Fibroblast of skin of left biceps (primary cell): ENCODE results near the gene RNF180.
"Not testable (repeated sequence)": the region's sequence is repeated elsewhere in the genome, so short reads cannot be mapped to it uniquely, and the experiment has no call there.

Experiments
- DNase-seq, 2 experiments: peaks; one replicate each; pipeline ENCODE4 v3.0.0-alpha.2; 2013; ENCODE audit warnings: low read depth in 2 of 2

The RNF180 gene

DNA sequence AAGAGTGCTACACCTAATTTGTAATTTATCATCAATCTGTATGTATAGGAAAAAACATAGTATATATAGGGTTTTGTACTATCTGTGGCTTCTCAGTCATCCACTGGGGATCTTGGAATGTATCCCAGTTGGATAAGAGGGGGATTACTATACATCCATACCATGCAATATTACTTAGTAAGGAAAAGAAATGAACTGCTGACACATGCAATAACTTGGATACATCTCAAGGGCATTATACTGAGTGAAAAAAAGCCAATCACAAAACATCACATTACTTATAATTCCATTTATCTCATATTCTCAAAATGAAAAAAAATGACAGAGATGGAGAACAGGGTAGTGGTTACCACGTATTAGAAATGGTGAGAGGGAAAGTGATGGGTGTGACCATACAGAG is 231.9 kb downstream of the RNF180 start:
- no peak for DNase-seq

DNA sequence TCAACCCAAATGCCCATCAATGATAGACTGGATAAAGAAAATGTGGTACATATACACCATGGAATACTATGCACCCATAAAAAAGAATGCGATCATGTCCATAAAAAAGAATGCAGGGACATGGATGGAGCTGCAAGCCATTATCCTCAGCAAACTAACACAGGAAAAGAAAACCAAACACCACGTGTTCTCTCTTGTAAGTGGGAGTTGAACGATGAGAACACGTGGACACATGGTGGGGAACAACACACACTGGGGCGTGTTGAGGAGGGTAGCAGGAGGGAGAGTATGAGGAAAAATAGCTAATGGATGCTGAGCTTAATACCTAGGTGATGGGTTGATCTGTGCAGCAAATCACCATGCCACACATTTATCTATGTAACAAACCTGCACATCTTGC is 233.1 kb downstream of the RNF180 start:
- DNase-seq = not testable (repeated sequence)

DNA sequence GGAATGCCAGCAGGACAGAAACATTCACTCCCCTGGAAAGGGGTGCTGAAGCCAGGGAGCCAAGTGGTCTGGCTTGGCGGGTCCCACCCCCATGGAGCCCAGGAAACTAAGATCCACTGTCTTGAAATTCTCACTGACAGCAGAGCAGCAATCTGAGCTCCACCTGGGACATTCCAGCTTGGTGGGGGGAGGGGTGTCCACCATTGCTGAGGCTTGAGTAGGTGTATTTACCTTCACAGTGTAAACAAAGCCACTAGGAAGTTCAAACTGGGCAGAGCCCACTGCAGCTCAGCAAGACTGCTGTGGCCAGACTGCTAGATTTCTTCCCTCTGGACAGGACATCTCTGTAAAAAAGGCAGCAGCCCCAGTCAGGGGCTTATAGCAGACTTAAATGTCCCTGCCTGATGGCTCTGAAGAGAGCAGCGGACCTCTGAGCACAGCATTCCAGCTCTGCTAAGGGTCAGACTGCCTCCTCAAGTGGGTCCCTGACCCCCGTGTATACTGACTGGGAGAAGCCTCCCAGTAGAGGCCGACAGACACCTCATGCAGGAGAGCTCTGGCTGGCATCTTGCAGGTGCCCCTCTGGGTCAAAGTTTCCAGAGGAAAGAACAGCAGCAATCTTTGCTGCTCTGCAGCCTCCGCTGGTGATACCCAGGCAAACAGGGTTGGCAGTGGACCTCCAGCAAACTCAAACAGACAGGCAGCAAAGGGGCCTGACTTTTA is 241.6 kb downstream of the RNF180 start:
- not testable (repeated sequence) for DNase-seq

DNA sequence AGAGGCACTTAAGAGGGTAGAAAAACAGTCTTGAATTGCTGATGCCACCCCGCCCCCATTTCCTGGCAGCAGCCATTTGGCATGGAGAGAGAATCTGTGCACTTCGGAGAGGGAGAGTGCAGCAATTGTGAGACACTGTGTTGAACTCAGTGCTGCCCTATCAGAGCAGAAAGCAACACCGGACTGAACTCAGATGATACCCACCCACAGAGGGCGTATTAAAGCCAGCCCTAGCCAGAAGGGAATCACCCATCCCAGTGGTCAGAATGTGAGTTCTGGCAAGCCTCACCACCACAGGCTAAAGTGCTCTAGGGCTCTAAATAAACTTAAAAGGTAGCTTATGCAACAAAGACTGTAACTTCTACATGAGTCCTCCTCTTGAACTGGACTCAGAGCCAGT is 251.7 kb downstream of the RNF180 start:
- DNase-seq = no peak

DNA sequence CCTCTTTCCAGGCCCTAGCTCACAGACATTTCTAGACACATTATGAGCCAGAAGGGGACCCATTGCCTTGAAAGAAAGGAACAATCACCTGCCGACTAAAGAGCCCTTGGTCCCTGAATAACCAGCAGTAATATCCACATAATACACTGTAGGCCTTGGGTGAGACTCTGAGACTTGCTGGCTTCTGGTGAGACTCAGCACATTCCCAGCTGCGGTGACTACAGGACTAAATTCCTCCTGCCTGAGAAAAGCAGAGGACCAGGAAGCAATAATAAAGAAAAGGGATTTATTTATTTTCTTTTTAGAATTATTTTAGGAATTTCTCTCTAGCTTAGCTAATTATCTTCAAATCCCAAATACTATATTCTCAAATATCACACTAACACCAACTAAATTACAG is 252.4 kb downstream of the RNF180 start:
- DNase-seq = no peak
